ENCODE results near the gene ST3GAL6.

Gene ST3GAL6

GRCh38 chr3:98741121-98741716, 21.9 kb upstream of the ST3GAL6 start:
- no peak for DNase-seq

DNA sequence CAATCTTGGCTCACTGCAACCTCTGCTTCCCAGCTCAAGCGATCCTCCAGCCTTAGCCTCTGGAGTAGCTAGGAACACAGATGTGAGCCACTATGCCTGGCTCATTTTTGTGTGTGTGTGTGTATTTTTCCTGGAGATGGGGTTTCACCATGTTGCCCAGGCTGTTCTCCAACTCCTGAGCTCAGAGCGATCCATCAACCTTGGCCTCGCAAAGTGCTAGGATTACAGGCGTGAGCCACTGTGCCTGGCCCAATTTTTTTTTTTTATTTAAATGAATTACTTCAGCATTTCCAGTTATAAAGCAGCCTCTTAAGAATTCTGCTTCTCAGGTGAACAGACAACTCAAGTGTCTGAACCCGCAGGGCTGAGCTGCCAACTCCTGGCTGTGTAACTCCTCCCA, 20.1 kb upstream of the ST3GAL6 start:
- DNase-seq: no peak

- DNase-seq: no peak
Observed at GRCh38 chr3:98744283-98744682, 18.9 kb upstream of the ST3GAL6 start.

GRCh38 chr3:98745718-98746117, 17.4 kb upstream of the ST3GAL6 start:
- DNase-seq: no peak

GRCh38 chr3:98746122-98746521, 17.0 kb upstream of the ST3GAL6 start:
- DNase-seq: no peak

- DNase-seq: no peak
Observed at GRCh38 chr3:98746882-98747281, 16.3 kb upstream of the ST3GAL6 start.

GRCh38 chr3:98750276-98750919, 12.7 kb upstream of the ST3GAL6 start:
- no peak for DNase-seq

- no peak for DNase-seq
Observed at GRCh38 chr3:98754483-98754882, 8.7 kb upstream of the ST3GAL6 start.

- DNase-seq: no peak
Observed at GRCh38 chr3:98755601-98756000, 7.5 kb upstream of the ST3GAL6 start.

DNA sequence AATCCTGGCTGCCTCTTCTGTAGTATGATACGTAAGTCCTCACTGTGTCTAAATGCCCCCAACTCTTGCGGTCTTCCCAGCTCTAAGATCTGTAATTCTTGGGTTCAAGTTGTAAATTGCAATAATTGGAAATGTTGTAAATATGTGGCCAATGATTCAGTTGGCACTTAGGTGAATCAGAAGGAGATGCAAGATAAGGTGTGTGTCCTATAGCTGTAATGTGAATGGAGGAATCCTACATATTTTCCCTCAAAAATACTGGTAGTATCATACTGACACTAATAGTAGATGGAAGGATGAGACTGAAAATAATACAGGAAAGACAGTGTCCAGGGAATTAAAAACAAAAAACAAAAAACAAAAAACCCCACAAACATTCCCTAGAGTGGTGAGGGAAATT, 3.5 kb upstream of the ST3GAL6 start:
- no peak for DNase-seq

DNA sequence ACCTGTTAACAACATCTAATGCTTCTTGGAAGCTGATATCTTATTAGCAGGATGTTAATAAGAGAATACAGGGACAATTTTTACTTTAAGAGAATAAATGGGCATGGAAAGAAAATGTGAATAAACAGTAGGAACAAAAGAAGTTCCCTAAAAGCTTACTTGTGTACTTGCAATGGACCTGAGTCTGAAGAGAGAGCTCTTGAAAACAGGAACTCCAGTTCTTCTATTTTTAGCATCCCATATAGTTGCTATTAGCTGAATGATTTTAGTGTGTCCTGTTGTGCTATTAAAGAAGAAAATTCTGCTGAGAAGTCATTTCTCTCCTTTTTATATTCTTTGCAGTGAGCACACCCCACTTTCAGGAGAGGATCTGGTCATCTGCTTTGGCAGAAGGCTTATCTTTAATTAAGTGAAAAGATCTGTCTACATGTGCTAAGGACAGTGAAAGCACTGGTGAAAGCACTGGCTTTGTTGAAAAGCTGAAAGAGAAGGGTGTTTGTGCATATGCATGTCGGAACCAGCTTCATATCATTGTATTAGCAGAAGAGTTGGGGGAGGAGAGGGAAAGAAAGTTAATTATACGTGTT, 1.4 kb upstream of the ST3GAL6 start:
- no peak for DNase-seq

DNA sequence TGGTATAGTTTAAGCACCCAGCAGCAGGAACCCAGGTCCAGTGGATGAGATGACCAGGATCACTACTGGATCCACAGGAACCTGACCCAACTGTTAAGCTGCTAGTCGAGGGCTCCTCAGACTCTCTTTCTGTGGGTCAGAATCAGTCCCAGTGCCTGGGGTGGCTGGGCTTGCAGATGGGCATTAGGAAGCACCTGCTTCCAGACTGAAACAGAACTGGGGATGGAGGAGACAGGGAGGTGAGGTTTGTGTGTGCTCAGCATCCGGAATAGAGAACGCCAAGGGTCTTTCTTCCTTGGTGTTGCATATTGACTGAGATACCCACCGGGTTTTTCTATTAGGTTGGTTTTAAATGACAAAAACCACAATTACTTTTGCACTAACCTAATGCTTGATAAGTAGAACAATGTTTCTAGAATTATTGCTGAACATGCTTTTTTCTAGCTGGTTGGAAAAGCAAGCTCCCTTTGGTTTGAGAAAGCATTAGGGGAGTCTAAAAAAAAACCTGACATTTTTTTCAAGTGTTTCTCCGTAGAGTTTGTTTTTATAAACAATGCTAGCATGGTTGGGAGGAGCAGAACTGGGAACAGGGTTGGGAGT, 779 bp downstream of the ST3GAL6 start:
- DNase-seq: no peak

DNA sequence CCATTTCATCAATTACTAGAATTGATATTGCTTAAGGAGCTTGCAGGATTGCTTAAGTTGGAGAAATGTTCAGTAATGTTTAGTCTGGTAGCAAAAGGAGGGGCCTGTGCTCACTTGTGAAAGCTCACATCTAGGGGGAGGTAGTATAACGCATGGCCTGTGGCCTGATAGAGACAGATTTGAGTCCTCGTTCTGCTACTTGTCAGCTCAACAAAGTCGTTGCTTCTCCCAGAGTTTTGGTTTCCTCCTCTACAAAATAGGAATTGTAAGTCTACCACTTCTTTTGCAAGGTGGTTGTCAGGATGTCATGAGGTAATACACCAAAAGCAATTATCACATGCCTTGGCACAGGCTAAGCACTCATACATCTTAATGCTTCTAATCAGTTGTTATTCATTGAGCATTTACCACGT, 1.3 kb downstream of the ST3GAL6 start:
- no peak for DNase-seq

GRCh38 chr3:98765721-98766120, 2.6 kb downstream of the ST3GAL6 start:
- DNase-seq: no peak

DNA sequence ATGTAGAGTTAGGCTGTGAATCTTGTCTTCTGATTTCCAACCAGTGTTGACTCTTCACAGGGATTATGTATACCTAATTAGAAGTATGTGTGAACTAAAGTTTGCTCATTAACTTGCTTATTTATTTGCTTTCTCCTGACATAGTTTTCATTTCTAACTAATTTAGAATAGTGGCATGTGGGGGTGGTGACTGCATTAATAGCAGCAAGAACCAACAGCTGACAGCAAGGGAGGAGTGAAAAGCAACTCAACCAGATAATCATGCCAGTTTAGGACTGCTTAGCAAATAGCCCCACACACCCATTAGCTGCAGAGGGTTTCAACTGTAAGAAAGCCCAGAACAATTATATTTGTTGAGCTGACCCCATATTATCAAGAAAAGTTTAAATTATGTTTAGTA, 3.8 kb downstream of the ST3GAL6 start:
- DNase-seq: no peak

GRCh38 chr3:98768961-98769360, 5.8 kb downstream of the ST3GAL6 start:
- DNase-seq: no peak

DNA sequence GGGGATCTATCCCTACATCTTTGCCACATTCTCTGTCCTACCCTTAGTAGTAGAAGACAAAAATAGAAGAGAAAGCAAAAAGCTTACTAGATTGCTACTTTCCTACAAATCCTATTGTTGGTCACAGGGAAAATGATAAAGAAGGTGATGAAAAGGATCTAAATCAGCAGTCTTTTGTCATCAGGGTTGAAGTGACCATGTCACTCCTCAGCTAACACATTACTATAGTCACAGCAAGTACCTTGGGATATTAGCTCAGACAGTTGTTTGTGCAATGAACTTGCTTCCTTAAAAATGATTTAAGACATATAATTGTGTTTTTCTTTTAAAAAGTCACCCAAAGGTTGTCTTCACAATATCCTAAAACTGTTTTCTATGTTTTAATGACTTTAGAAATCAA, 6.3 kb downstream of the ST3GAL6 start:
- no peak for DNase-seq

- DNase-seq: no peak
Observed at GRCh38 chr3:98770261-98771039, 7.3 kb downstream of the ST3GAL6 start.

DNA sequence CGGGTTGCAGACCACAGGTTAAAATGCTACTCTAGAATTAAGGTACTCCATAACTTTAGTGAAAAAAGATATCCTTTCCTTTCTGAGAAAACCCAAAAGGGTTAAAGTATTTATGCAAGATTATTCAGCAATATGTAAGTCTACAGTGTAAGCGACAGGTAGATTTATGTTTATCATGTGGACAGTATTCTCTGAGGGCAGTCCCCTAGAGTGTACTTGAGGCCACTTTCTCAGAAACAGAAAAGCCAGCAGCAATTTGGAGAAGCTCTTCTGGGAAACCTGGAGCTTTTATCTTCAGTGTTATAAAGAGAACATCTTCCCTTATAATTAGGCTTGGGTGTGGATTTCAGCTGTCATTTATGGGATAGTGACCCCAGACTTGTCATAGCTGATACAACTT, 8.9 kb downstream of the ST3GAL6 start:
- DNase-seq: no peak

GRCh38 chr3:98775459-98776139, 12.5 kb downstream of the ST3GAL6 start:
- DNase-seq: no peak

DNA sequence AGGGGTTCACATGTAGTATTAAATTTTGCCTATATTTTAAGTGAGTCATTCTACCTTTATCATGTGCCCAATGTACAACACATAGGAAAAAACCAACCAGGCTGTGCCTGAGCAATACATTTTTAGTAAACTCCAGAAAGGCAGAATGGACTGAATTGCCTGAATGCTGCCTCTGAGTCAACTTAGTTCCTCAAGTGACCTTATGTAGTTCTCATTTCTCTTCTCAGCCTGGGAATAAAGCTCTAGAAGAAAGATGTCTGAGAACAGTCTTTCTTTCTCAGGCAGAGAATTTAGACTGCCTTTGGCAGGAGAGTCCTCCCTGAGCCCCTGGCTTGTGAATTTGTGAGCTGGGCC, 13.0 kb downstream of the ST3GAL6 start:
- no peak for DNase-seq

DNA sequence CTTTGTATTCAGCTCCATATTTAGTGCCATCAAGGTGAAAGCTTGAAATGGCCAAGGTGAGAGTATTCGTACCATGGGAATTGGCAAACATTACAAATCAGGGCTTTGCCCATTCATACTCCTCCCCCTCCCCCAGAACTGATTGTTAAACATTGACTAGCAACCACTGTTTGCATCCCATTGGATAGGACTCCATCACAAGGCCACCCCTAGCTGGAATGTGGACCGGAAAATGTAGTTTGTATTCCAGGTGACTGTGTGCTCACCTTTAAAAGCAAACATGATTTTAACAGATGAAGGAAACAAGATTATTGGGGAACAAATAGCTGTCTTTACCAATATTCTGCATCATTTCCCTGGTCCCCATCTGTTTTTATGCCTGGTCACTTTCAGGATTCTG, 14.1 kb downstream of the ST3GAL6 start:
- DNase-seq: no peak

DNA sequence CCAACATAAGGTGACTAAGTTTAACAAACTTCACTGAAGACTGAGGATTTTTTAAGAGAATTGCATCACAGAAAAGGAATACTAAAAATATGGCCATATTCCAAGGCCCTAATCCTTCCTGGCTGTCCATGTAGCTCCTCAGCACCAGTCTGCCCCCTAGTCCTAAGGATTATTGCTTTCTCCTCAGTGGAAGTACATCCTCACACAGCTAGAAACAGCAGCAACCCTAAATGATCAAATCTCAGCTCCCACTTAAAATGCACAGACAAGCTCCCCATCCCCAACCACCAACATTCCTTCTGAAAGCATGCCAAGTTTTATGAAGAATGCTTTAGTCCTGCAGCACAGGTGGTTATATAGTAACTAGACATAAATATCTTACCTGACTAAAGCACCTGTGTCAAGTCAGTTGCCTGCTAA, 14.7 kb downstream of the ST3GAL6 start:
- no peak for DNase-seq
